Immature natural killer cell (primary cell): ENCODE results near the gene TMEM170A. TPM values are rescaled to one million over a fixed set of nuclear protein-coding genes. Genes with fewer than 3 reads are reported as not detected.

ENCODE experiments used
- polyA plus RNA-seq, 3 donors: library from polyadenylated mRNA; unstranded; fragments of 300-500 nt; fragmentation: Illumina TruSeq; gene quantifications; one replicate each; pipeline ENCODE4 v1.2.3, GENCODE V29; 2021

TMEM170A gene
- polyA plus RNA-seq, 3 donors from 2014 or later, result 20.0 to 29.5 (median 29.2) TPM

Other genes starting within 250 kb of the TMEM170A start
- not detected for gene CTRB1, start 245.7 kb downstream of the TMEM170A start, polyA plus RNA-seq
- not detected for gene BCAR1, start 213.1 kb downstream of the TMEM170A start, polyA plus RNA-seq
- gene CFDP1, start 31.2 kb downstream of the TMEM170A start, polyA plus RNA-seq, result 10 to 100 TPM; 30.9 to 38.8 (median 32.6) TPM
- not detected for gene CHST6, start 30.8 kb upstream of the TMEM170A start, polyA plus RNA-seq
- not detected for gene CHST5, start 71.4 kb upstream of the TMEM170A start, polyA plus RNA-seq
- gene TMEM231, start 91.6 kb upstream of the TMEM170A start, polyA plus RNA-seq, result 1 to 10 TPM in 2 of 3 donors, not detected in 1; 1.3 to 1.5 TPM
- 100 to 1,000 TPM; 204 to 272 (median 269) TPM for gene GABARAPL2, start 101.7 kb upstream of the TMEM170A start, polyA plus RNA-seq
- gene ADAT1, start 158.6 kb upstream of the TMEM170A start, polyA plus RNA-seq, result 10 to 100 TPM; 19.5 to 37.1 (median 34.9) TPM
- 100 to 1,000 TPM; 147 to 205 (median 181) TPM for gene KARS1, start 183.0 kb upstream of the TMEM170A start, polyA plus RNA-seq
- gene TERF2IP, start 183.1 kb upstream of the TMEM170A start, polyA plus RNA-seq, result 100 to 1,000 TPM; 118 to 179 (median 152) TPM
- gene CPHXL2, start 212.3 kb upstream of the TMEM170A start, polyA plus RNA-seq, result not detected
- gene DUXB, start 236.8 kb upstream of the TMEM170A start, polyA plus RNA-seq, result not detected